K562 (cell line): ENCODE measurements around the gene SLC12A4. TPM values are rescaled to one million over a fixed set of nuclear protein-coding genes. Genes with fewer than 3 reads are reported as not detected.

Experiments used
- ATAC-seq: fragments of 200-7000 bp; cut with Tn5 transposase; 3 replicates; pipeline ENCODE4 v1.9.1; 2020; ENCODE audit warnings: moderate library complexity
- BruUV-seq: library from RNA; stranded (reverse); fragments of 400-500 nt; replicated peaks from 2 replicates; lab custom pipeline; 2021; lab: Mats Ljungman, UMichigan
- CTCF ChIA-PET: fragments of 300-600 bp; formaldehyde crosslinking; extraction: SDS; loops from one replicate; lab custom pipeline; 2021; ENCODE audit warnings: low intra/inter-chr PET ratio; lab: Yijun Ruan, JAX
- POLR2A ChIA-PET: fragments of 300-600, 350-650 bp; sonication (Branson Sonifier 250); formaldehyde crosslinking; extraction: SDS; loops from one replicate; lab custom pipeline; 2021; ENCODE audit warnings: antibody characterized with exemption, inconsistent platforms; lab: Yijun Ruan, JAX
- DNase-seq, 4 experiments: peaks; one replicate each; pipeline versions ENCODE4 v3.0.0 to v3.0.0-alpha.2; 2011 to 2018; ENCODE audit warnings: low spot score in 3 of 4, mixed read lengths in 3 of 4; ENCODE audit errors: extremely low read depth in 1 of 4
- FAIRE-seq: peaks from 2 replicates; lab custom pipeline; 2011; peaks lifted over from hg19 to GRCh38; lab: Jason Lieb, UNC
- H2AFZ ChIP-seq: 2 replicates; pipeline ENCODE4 v1.6.0; 2011; ENCODE audit warnings: low read depth, low read length, control low read depth, inconsistent platforms
- H3K27ac ChIP-seq: fragments of 200-600 bp; 3 replicates; pipeline ENCODE4 v1.8.0; 2011; ENCODE audit warnings: low read depth, mild to moderate bottlenecking, control low read depth, inconsistent platforms, low read length, moderate library complexity, mixed read lengths; ENCODE audit errors: extremely low read depth
- H3K27me3 ChIP-seq, 2 experiments: fragments of 300-600 bp in 1 of 2; 2 replicates in 1 of 2; 3 replicates in 1 of 2; pipeline versions ENCODE4 v1.6.0 to v1.8.0; 2011; ENCODE audit warnings: inconsistent platforms in 2 of 2, low read length in 2 of 2, mild to moderate bottlenecking in 1 of 2, mixed read lengths in 1 of 2, moderate library complexity in 1 of 2; ENCODE audit not compliant: control insufficient read depth in 2 of 2, insufficient read depth in 2 of 2
- H3K36me3 ChIP-seq: fragments of 300-600 bp; 3 replicates; pipeline ENCODE4 v1.8.0; 2011; ENCODE audit warnings: mild to moderate bottlenecking, low read length, inconsistent platforms; ENCODE audit not compliant: control insufficient read depth, insufficient read depth
- H3K4me1 ChIP-seq, 2 experiments: fragments of 200-600 bp in 1 of 2; replicated peaks in 1 of 2; 2 replicates in 1 of 2; 3 replicates in 1 of 2; pipeline versions ENCODE4 v1.5.1 to v1.8.0; 2011; ENCODE audit warnings: inconsistent platforms in 2 of 2, low read length in 2 of 2, mild to moderate bottlenecking in 1 of 2, mixed read lengths in 1 of 2, moderate library complexity in 1 of 2; ENCODE audit not compliant: control insufficient read depth in 2 of 2, insufficient read depth in 2 of 2
- H3K4me2 ChIP-seq: 2 replicates; pipeline ENCODE4 v1.6.1; 2011; ENCODE audit warnings: low read length, control low read depth, inconsistent platforms, mixed read lengths; ENCODE audit not compliant: insufficient read depth
- H3K4me3 ChIP-seq: fragments of 200-600 bp; sonication (generic), shearing (Covaris generic); 2 replicates; pipeline ENCODE4 v1.5.1; 2016; ENCODE audit warnings: control low read depth, inconsistent platforms
- H3K79me2 ChIP-seq: fragments of 200-600 bp; 3 replicates; pipeline ENCODE4 v1.8.0; 2011; ENCODE audit warnings: low read length, inconsistent platforms; ENCODE audit not compliant: control insufficient read depth, insufficient read depth
- H3K9ac ChIP-seq, 2 experiments: 2 replicates each; pipeline versions ENCODE4 v1.6.0 to v1.6.1; 2011; ENCODE audit warnings: low read depth in 2 of 2, low read length in 2 of 2, control low read depth in 1 of 2, inconsistent platforms in 1 of 2, mild to moderate bottlenecking in 1 of 2, mixed read lengths in 1 of 2; ENCODE audit not compliant: insufficient read depth in 1 of 2
- H3K9me1 ChIP-seq: one replicate; pipeline ENCODE4 v1.6.0; 2011; ENCODE audit warnings: inconsistent platforms, mild to moderate bottlenecking, low read length, moderate library complexity; ENCODE audit not compliant: control insufficient read depth, insufficient read depth
- H3K9me3 ChIP-seq: replicated peaks from 2 replicates; pipeline ENCODE4 v1.5.1; 2011; ENCODE audit warnings: low read depth, low read length, inconsistent platforms; ENCODE audit not compliant: control insufficient read depth, insufficient read depth
- H4K20me1 ChIP-seq: replicated peaks from 2 replicates; pipeline ENCODE4 v1.6.1; 2011; ENCODE audit warnings: low read length, inconsistent platforms, mixed read lengths; ENCODE audit not compliant: control insufficient read depth, insufficient read depth
- CAMTA2 ChIP-seq: fragments of 250-450 bp; sonication (Bioruptor Pico); conservative IDR thresholded peaks from 2 replicates; pipeline ENCODE4 v1.5.1; 2022
- HDAC1 ChIP-seq, 2 experiments: fragments of 450-650 bp; IDR thresholded peaks; 2 replicates each; pipeline ENCODE4 v1.6.1; 2016 to 2017; ENCODE audit warnings: inconsistent platforms in 1 of 2, mild to moderate bottlenecking in 1 of 2, moderate library complexity in 1 of 2
- JUNB ChIP-seq: fragments of 450-650 bp; formaldehyde crosslinking; conservative IDR thresholded peaks from 2 replicates; pipeline ENCODE4 v1.4.0; 2020; ENCODE audit warnings: mild to moderate bottlenecking
- MECOM ChIP-seq: fragments of 250-450 bp; sonication (Bioruptor Pico); IDR thresholded peaks from 2 replicates; pipeline ENCODE4 v1.8.0; 2022; ENCODE audit warnings: inconsistent platforms
- MTA3 ChIP-seq: fragments of 450-650 bp; formaldehyde crosslinking; IDR thresholded peaks from 2 replicates; pipeline ENCODE4 v1.6.1; 2017; ENCODE audit warnings: mild to moderate bottlenecking, borderline replicate concordance
- POLR2H ChIP-seq: IDR thresholded peaks from 2 replicates; pipeline ENCODE4 v1.6.1; 2016; ENCODE audit warnings: missing genetic modification characterization, low read depth, mild to moderate bottlenecking, control low read depth, missing compliant biosample characterization, moderate library complexity
- WGBS: fragments of 100-300 bp; shearing (Covaris generic); methylation state at CpG from one replicate; pipeline ENCODE4 v1.1.6; 2016; ENCODE audit warnings: low coverage, mixed read lengths; ENCODE audit not compliant: insufficient coverage; ENCODE audit errors: missing lambda C conversion rate; 5-methylcytosine and 5-hydroxymethylcytosine counted together
- in situ Hi-C: fragments of 300-500 bp; cut with MboI; formaldehyde crosslinking; loops from 4 replicates; pipeline ENCODE4 v1.15.0; 2018; ENCODE audit warnings: inconsistent platforms, mixed read lengths
- intact Hi-C: fragments of 100-400 bp; cut with micrococcal nuclease; formaldehyde crosslinking; loops from 2 replicates; pipeline ENCODE4 v1.14.2; 2022
- polyA plus RNA-seq, 8 experiments: library from polyadenylated mRNA; depleted of rRNA in 4 of 8; stranded (reverse) in 5 of 8; unstranded in 3 of 8; fragments of >200 nt; fragmentation: Nextera tagmentation in 2 of 8; fragmentation: Illumina TruSeq in 1 of 8; extraction: Ambion mirVana in 2 of 8; extraction: Trizol in 1 of 8; gene quantifications; 2 replicates each; pipeline versions ENCODE4 v1.2.1 to v1.2.3, GENCODE V29; 2011 to 2014; ENCODE audit warnings: inconsistent platforms in 1 of 8, missing spikeins in 1 of 8
- total RNA-seq, 7 experiments: library from RNA; depleted of rRNA in 6 of 7; stranded (reverse); fragments of >200 nt in 6 of 7; fragmentation: Illumina TruSeq in 2 of 7; extraction: Trizol in 2 of 7; gene quantifications; 2 replicates each; pipeline versions ENCODE4 v1.2.1 to v1.2.3, GENCODE V29; 2011 to 2021; ENCODE audit warnings: low replicate concordance in 1 of 7
- TF ChIP-seq, protein P1 (sequence below): sonication (generic); formaldehyde crosslinking; IDR thresholded peaks from 2 replicates; pipeline ENCODE4 v1.8.0; 2022; ENCODE audit warnings: missing genetic modification reagents, mild to moderate bottlenecking, borderline replicate concordance

The SLC12A4 gene
- total and polyA plus RNA-seq, 9 of the 15 experiments (the other 6 are each of a cell fraction or from before 2014, with no cell fraction given): 0.75 to 43.5 (median 15.0) TPM

DNA sequence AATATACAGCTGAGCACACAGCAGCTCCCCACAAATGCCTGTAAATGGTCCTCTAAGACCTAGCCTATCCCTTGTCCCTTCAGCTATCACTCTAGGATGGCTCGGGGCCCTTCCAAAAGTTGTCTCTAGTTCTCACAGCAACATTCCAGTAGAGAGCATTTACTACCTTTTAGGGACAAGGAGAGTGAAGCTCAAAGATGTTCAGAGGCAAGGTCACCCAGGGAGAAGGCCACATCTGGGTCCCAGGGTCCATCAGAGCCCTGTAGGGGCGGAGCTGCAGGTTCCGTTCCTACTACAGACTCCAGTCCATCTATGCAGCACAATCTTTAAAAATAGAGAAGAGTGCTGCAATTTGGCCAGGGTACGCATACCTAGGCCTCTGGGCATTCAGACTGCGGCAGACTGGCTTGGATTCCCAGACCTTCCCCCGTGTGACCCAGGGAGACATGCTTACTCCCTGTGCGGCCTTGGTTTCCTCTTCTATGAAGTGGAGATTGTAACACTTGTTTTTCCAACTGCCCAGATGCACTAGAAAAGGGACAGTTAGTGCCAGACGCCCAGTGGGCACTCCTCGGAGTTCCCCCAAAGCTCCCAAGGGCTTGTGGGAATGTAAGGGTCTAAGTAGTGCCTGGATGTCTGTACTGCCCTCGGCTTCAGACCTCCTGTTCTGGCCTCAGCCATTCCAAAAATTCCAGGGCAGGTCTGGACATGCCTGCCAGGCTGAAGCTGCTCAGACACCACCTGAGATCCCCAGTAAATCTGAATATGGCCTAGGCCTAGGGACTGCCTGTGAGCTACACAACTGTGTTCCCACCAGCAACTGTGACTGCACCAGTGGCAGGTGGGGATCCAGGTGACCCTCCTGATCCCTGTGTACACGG is 2.5 kb downstream of the SLC12A4 start:
- FAIRE-seq: no peak
- H3K4me2 ChIP-seq: no peak overlapping the region; the same call in 1 of the 2 replicates
- no TSS peak for BruUV-seq
- TF ChIP-seq, protein P1, sequence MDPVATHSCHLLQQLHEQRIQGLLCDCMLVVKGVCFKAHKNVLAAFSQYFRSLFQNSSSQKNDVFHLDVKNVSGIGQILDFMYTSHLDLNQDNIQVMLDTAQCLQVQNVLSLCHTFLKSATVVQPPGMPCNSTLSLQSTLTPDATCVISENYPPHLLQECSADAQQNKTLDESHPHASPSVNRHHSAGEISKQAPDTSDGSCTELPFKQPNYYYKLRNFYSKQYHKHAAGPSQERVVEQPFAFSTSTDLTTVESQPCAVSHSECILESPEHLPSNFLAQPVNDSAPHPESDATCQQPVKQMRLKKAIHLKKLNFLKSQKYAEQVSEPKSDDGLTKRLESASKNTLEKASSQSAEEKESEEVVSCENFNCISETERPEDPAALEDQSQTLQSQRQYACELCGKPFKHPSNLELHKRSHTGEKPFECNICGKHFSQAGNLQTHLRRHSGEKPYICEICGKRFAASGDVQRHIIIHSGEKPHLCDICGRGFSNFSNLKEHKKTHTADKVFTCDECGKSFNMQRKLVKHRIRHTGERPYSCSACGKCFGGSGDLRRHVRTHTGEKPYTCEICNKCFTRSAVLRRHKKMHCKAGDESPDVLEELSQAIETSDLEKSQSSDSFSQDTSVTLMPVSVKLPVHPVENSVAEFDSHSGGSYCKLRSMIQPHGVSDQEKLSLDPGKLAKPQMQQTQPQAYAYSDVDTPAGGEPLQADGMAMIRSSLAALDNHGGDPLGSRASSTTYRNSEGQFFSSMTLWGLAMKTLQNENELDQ (CRISPR knock-in tag): no peak
- TF ChIP-seq HDAC1 (IDR thresholded peaks at IDR 0.05) (no peak), JUNB (CRISPR knock-in tag) (no peak), CAMTA2 (CRISPR knock-in tag) (no peak), MTA3 (no peak), POLR2H (no peak), MECOM (CRISPR knock-in tag) (no peak)

More for the DNA sequence above, 2.5 kb downstream of the SLC12A4 start:
- H3K27me3 ChIP-seq: no peaks in the 10 kb centered on the region
- CTCF ChIA-PET: no interaction called here
- H3K9ac ChIP-seq: peak overlapping the region in 1 of 2 experiments; percentile 94; a peak in 2 of 4 replicates
- peaks cover 28% of the 10 kb centered on the region for H3K79me2 ChIP-seq
- intact Hi-C loops: no loop called here
- no peaks in the 10 kb centered on the region for H3K9me3 ChIP-seq
- 87% methylated on average over 11 of the region's 11 CpGs for WGBS
- no peak overlapping the region for H3K4me3 ChIP-seq
- H3K36me3 ChIP-seq: peaks cover 44% of the 10 kb centered on the region; the same call in 2 of the 3 replicates
- H3K4me1 ChIP-seq: peaks cover 23 to 56% of the 10 kb centered on the region in 2 experiments; a peak in 4 of 5 replicates
- in situ Hi-C loops: no loop called here
- no peak for DNase-seq
- no peak overlapping the region for H2AFZ ChIP-seq
- H4K20me1 ChIP-seq: peaks cover 23% of the 10 kb centered on the region
- ATAC-seq: no peak
- POLR2A ChIA-PET: interaction anchor here (1.1 to 1.8 kb wide), 4 partner anchors 17 to 120 kb away, joined by 3 to 9 read pairs (median 4); partner anchors contain the start of genes LCAT and NUTF2
- H3K27ac ChIP-seq: 0 out of 3 replicates have a peak overlapping the region, but pooled peaks have one; percentile 3
- peaks cover 8% of the 10 kb centered on the region for H3K9me1 ChIP-seq
